ENCODE results near the gene ANKS1B.

ANKS1B gene

GRCh38 chr12:99959549-99960170, 25.1 kb downstream of the ANKS1B start:
- no peak for DNase-seq

- no peak for DNase-seq
Measured at GRCh38 chr12:99957866-99958466, 26.8 kb downstream of the ANKS1B start.

- no peak for DNase-seq
Measured at GRCh38 chr12:99954724-99955123, 30.0 kb downstream of the ANKS1B start.

GRCh38 chr12:99948370-99948769, 36.4 kb downstream of the ANKS1B start:
- DNase-seq = no peak

GRCh38 chr12:99946131-99946530, 38.6 kb downstream of the ANKS1B start:
- DNase-seq = no peak

- DNase-seq = no peak
Measured at GRCh38 chr12:99935608-99936007, 49.1 kb downstream of the ANKS1B start.

GRCh38 chr12:99926511-99927169, 58.1 kb downstream of the ANKS1B start:
- no peak for DNase-seq

GRCh38 chr12:99920353-99920960, 64.3 kb downstream of the ANKS1B start:
- no peak for DNase-seq

GRCh38 chr12:99917711-99918402, 66.9 kb downstream of the ANKS1B start:
- DNase-seq = no peak

GRCh38 chr12:99916555-99916954, 68.2 kb downstream of the ANKS1B start:
- DNase-seq = no peak

GRCh38 chr12:99915251-99916082, 69.3 kb downstream of the ANKS1B start:
- no peak for DNase-seq

- no peak for DNase-seq
Measured at GRCh38 chr12:99914206-99914605, 70.5 kb downstream of the ANKS1B start.

GRCh38 chr12:99911967-99912366, 72.8 kb downstream of the ANKS1B start:
- no peak for DNase-seq

- no peak for DNase-seq
Measured at GRCh38 chr12:99911081-99911480, 73.7 kb downstream of the ANKS1B start.

GRCh38 chr12:99910342-99910741, 74.4 kb downstream of the ANKS1B start:
- no peak for DNase-seq

- no peak for DNase-seq
Measured at GRCh38 chr12:99906786-99907579, 77.8 kb downstream of the ANKS1B start.

- no peak for DNase-seq
Measured at GRCh38 chr12:99901181-99901580, 83.6 kb downstream of the ANKS1B start.

GRCh38 chr12:99898645-99899044, 86.1 kb downstream of the ANKS1B start:
- no peak for DNase-seq

- no peak for DNase-seq
Measured at GRCh38 chr12:99879439-99879838, 105.3 kb downstream of the ANKS1B start.

GRCh38 chr12:99875081-99875480, 109.7 kb downstream of the ANKS1B start:
- no peak for DNase-seq

GRCh38 chr12:99870085-99870484, 114.7 kb downstream of the ANKS1B start:
- no peak for DNase-seq

GRCh38 chr12:99861731-99862130, 123.0 kb downstream of the ANKS1B start:
- DNase-seq = no peak
